Naive B cell (primary cell): ENCODE results near the gene TCERG1. TPM values are rescaled to one million over a fixed set of nuclear protein-coding genes. Genes with fewer than 3 reads are reported as not detected.

Experiments
- ATAC-seq, 2 donors: fragments of 150-1000 bp; cut with Tn5 transposase; 2 replicates each; pipeline ENCODE4 v1.10.0; 2021; ENCODE audit warnings: low read depth in 2 of 2, mild to moderate bottlenecking in 2 of 2, moderate library complexity in 2 of 2
- DNase-seq: peaks from one replicate; pipeline ENCODE4 v3.0.0; 2022
- H3K27ac Mint-ChIP-seq, 6 donors: one replicate each; pipeline ENCODE4 v1.8.0; 2020 to 2022; ENCODE audit warnings: mild to moderate bottlenecking in 6 of 6, mixed read lengths in 6 of 6, moderate library complexity in 5 of 6, inconsistent platforms in 2 of 6
- H3K27me3 Mint-ChIP-seq, 3 donors: one replicate each; pipeline ENCODE4 v1.8.0; 2021 to 2022; ENCODE audit warnings: mixed read lengths in 3 of 3, mild to moderate bottlenecking in 1 of 3
- H3K36me3 Mint-ChIP-seq, 2 donors: one replicate each; pipeline ENCODE4 v1.8.0; 2020 to 2022; ENCODE audit warnings: mixed read lengths in 2 of 2, inconsistent platforms in 1 of 2, mild to moderate bottlenecking in 1 of 2
- H3K4me1 Mint-ChIP-seq, 3 donors: one replicate each; pipeline ENCODE4 v1.8.0; 2020 to 2022; ENCODE audit warnings: mixed read lengths in 3 of 3, inconsistent platforms in 1 of 3, mild to moderate bottlenecking in 1 of 3, moderate library complexity in 1 of 3
- H3K4me3 Mint-ChIP-seq, 8 donors: one replicate each; pipeline ENCODE4 v1.8.0; 2020 to 2022; ENCODE audit warnings: mild to moderate bottlenecking in 8 of 8, mixed read lengths in 8 of 8, moderate library complexity in 8 of 8, inconsistent platforms in 2 of 8
- H3K9me3 Mint-ChIP-seq, 7 donors: one replicate each; pipeline ENCODE4 v1.8.0; 2020 to 2022; ENCODE audit warnings: mixed read lengths in 7 of 7, mild to moderate bottlenecking in 5 of 7, inconsistent platforms in 2 of 7, moderate library complexity in 1 of 7
- polyA plus RNA-seq, 6 donors: library from polyadenylated mRNA; unstranded; fragments of 300-500 nt; fragmentation: Illumina TruSeq; gene quantifications; one replicate each; pipeline ENCODE4 v1.2.3, GENCODE V29; 2021; ENCODE audit warnings: low read depth in 6 of 6

TCERG1 gene
- 10 to 100 TPM; 22.0 to 62.2 (median 44.3) TPM for polyA plus RNA-seq

GRCh38 chr5:146446861-146447733 is at the start of gene TCERG1:
Gene TCERG1 (plus strand): TSS chr5:146447333. CDS start chr5:146447350, 17 bp downstream.
- Mint-ChIP-seq H3K4me3 (peak within 1 kb of the TSS; percentile 93 to 100 (median 98)), H3K27me3 (no peaks in the 10 kb centered on the region), H3K9me3 (no peaks in the 10 kb centered on the region), H3K27ac (peak within 1 kb of the TSS; percentile 97 to 99 (median 98)), H3K36me3 (peaks cover 0 to 7% of the 10 kb centered on the region in 2 donors), H3K4me1 (peaks cover 20 to 43% (median 38%) of the 10 kb centered on the region in 3 donors)
- peak; percentile 86 to 88 for ATAC-seq
- peak; percentile 98 for DNase-seq

GRCh38 chr5:146398826-146399225 is 48.3 kb upstream of the TCERG1 start:
- ATAC-seq = no peak
- H3K36me3 Mint-ChIP-seq = no peaks in the 10 kb centered on the region
- no peak overlapping the region for H3K4me3 Mint-ChIP-seq
- H3K4me1 Mint-ChIP-seq = no peaks in the 10 kb centered on the region
- peaks cover 43 to 64% (median 62%) of the 10 kb centered on the region in 3 donors for H3K27me3 Mint-ChIP-seq
- DNase-seq = no peak
- H3K9me3 Mint-ChIP-seq = peaks cover 0 to 5% (median 0%) of the 10 kb centered on the region in 7 donors
- H3K27ac Mint-ChIP-seq = no peak overlapping the region

- H3K36me3 Mint-ChIP-seq = no peaks in the 10 kb centered on the region
- peaks cover 0 to 5% (median 0%) of the 10 kb centered on the region in 7 donors for H3K9me3 Mint-ChIP-seq
- H3K4me1 Mint-ChIP-seq = no peaks in the 10 kb centered on the region
- DNase-seq = no peak
- H3K4me3 Mint-ChIP-seq = no peak overlapping the region
- H3K27ac Mint-ChIP-seq = no peak overlapping the region
- no peak for ATAC-seq
- H3K27me3 Mint-ChIP-seq = peaks cover 37 to 57% (median 56%) of the 10 kb centered on the region in 3 donors
Measured at GRCh38 chr5:146399481-146399880, 47.7 kb upstream of the TCERG1 start.

GRCh38 chr5:146400201-146400600 is 46.9 kb upstream of the TCERG1 start:
- Mint-ChIP-seq H3K27me3 (peaks cover 37 to 50% (median 50%) of the 10 kb centered on the region in 3 donors), H3K27ac (no peak overlapping the region), H3K4me1 (no peaks in the 10 kb centered on the region), H3K36me3 (no peaks in the 10 kb centered on the region), H3K4me3 (no peak overlapping the region), H3K9me3 (peaks cover 0 to 5% (median 0%) of the 10 kb centered on the region in 7 donors)
- no peak for DNase-seq
- ATAC-seq = no peak

- DNase-seq (no peak), ATAC-seq (no peak)
- H3K9me3 Mint-ChIP-seq = peaks cover 0 to 5% (median 0%) of the 10 kb centered on the region in 7 donors
- peaks cover 37 to 49% (median 45%) of the 10 kb centered on the region in 3 donors for H3K27me3 Mint-ChIP-seq
- H3K27ac Mint-ChIP-seq = no peak overlapping the region
- no peak overlapping the region for H3K4me3 Mint-ChIP-seq
- H3K36me3 Mint-ChIP-seq = no peaks in the 10 kb centered on the region
- H3K4me1 Mint-ChIP-seq = no peaks in the 10 kb centered on the region
Measured at GRCh38 chr5:146401021-146401420, 46.1 kb upstream of the TCERG1 start.

DNA sequence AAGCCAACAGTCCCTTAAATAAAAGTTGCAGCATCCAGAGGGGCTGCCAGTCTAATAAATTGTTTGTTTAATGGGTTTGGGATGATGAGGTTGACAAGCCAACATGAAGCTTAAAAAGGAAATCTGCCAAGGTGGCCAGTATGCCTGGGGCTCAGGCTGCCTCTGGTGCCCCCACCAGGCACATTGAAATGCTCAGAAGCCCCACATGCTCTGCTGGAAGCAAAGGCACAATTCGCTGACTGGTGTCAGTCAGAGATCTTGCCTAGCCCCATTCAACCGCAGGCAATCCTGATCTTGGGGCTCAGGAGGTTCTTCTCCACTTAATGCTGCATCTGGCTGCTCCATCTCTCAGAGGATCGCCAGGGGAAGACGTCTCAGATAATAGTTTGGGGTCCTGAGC is 44.2 kb upstream of the TCERG1 start:
- Mint-ChIP-seq H3K9me3 (peaks cover 0 to 2% (median 0%) of the 10 kb centered on the region in 7 donors), H3K4me1 (no peaks in the 10 kb centered on the region), H3K27me3 (peaks cover 29 to 37% (median 31%) of the 10 kb centered on the region in 3 donors), H3K36me3 (no peaks in the 10 kb centered on the region), H3K4me3 (peak overlapping the region in 1 of 8 donors; percentile 79), H3K27ac (no peak overlapping the region)
- ATAC-seq = no peak
- no peak for DNase-seq

DNA sequence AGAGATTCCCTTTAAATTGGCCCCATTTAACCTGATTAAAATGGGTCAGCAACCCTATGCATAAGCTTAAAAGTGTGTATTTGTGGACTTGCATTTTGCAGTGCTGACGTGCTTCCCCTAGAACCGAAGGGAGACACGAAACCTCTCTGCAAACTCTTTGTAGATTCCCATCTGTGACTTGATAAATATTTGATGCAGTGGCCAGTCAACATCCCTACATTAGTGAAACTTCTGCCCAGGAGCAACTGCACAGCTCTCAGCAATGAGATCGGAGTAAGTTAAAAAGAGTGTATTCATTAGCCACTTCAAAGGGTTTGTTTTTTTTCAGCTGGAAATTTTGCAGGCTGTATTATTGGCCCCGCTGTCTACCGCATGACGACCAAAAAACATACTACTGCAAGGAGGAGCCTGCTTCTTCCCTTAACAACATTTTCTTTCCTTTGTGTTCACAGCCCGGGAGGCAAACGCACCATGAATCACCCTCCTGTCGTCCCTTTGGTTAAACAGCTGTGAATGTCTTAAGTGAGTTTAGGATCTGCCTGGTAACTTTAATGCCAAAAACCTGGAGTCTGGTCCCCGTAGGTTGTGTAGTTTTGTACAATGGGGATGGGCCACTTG is 38.0 kb upstream of the TCERG1 start:
- Mint-ChIP-seq H3K4me3 (no peak overlapping the region), H3K27me3 (peaks cover 0 to 10% (median 7%) of the 10 kb centered on the region in 3 donors), H3K36me3 (no peaks in the 10 kb centered on the region), H3K27ac (no peak overlapping the region), H3K4me1 (no peaks in the 10 kb centered on the region), H3K9me3 (no peaks in the 10 kb centered on the region)
- ATAC-seq (no peak), DNase-seq (no peak)

- peaks cover 0 to 10% (median 7%) of the 10 kb centered on the region in 3 donors for H3K27me3 Mint-ChIP-seq
- no peak overlapping the region for H3K4me3 Mint-ChIP-seq
- ATAC-seq = no peak
- H3K36me3 Mint-ChIP-seq = no peaks in the 10 kb centered on the region
- H3K4me1 Mint-ChIP-seq = no peaks in the 10 kb centered on the region
- DNase-seq = no peak
- H3K9me3 Mint-ChIP-seq = no peaks in the 10 kb centered on the region
- peak overlapping the region in 1 of 6 donors; percentile 23 for H3K27ac Mint-ChIP-seq
Measured at GRCh38 chr5:146410272-146410671, 36.9 kb upstream of the TCERG1 start.

DNA sequence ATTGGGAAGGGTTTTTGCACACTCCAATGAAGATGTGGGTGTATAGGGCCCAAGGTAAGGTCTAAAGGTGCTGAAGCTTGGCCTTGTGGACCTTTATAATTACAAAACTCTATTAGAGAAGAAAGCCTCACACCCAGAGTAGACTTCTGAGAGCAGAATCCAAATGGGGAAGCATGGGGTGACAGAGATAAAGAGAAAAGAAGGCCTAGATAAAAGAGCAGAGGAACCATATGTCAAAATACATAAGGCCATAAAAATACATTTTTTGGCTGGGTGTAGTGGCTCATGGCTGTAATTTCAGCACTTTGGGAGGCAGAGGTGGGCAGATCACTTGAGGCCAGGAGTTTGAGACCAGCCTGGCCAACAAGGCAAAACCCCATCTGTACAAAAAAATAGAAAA is 27.4 kb upstream of the TCERG1 start:
- Mint-ChIP-seq H3K36me3 (no peaks in the 10 kb centered on the region), H3K9me3 (no peaks in the 10 kb centered on the region), H3K4me1 (no peaks in the 10 kb centered on the region), H3K4me3 (no peak overlapping the region), H3K27ac (no peak overlapping the region), H3K27me3 (peaks cover 3 to 22% (median 21%) of the 10 kb centered on the region in 3 donors)
- ATAC-seq (no peak), DNase-seq (no peak)

- H3K4me1 Mint-ChIP-seq = peaks cover 0 to 5% (median 4%) of the 10 kb centered on the region in 3 donors
- H3K27me3 Mint-ChIP-seq = peaks cover 5 to 16% (median 5%) of the 10 kb centered on the region in 3 donors
- no peaks in the 10 kb centered on the region for H3K36me3 Mint-ChIP-seq
- peak overlapping the region in 2 of 6 donors; percentile 19 to 67 for H3K27ac Mint-ChIP-seq
- H3K9me3 Mint-ChIP-seq = no peaks in the 10 kb centered on the region
- ATAC-seq (no peak), DNase-seq (no peak)
- no peak overlapping the region for H3K4me3 Mint-ChIP-seq
Measured at GRCh38 chr5:146425023-146425422, 22.1 kb upstream of the TCERG1 start.

DNA sequence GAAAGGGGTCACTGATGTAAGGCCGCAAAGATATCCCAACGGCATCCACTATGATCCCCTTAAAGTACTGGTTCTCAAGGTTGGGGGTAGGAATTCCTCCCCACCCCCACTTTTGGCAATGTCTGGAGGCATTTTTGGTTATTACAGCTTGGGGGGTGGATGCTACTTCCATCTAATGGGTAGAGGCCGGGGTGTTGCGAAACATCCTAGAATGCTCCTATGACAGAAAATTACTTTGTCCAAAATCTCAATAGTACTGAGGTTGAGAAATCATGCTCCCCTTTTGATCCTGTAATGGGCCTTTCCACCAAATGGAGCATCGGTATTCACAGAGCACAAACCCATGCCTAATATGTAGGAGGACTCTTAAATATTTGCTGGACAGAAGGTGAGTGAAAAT is 20.8 kb upstream of the TCERG1 start:
- Mint-ChIP-seq H3K9me3 (no peaks in the 10 kb centered on the region), H3K36me3 (no peaks in the 10 kb centered on the region), H3K4me3 (no peak overlapping the region), H3K4me1 (peaks cover 0 to 5% (median 4%) of the 10 kb centered on the region in 3 donors), H3K27me3 (peaks cover 5 to 26% (median 8%) of the 10 kb centered on the region in 3 donors), H3K27ac (peak overlapping the region in 1 of 6 donors; percentile 65)
- ATAC-seq = no peak
- no peak for DNase-seq

GRCh38 chr5:146426853-146427618 is 20.1 kb upstream of the TCERG1 start:
- no peak overlapping the region for H3K27ac Mint-ChIP-seq

DNA sequence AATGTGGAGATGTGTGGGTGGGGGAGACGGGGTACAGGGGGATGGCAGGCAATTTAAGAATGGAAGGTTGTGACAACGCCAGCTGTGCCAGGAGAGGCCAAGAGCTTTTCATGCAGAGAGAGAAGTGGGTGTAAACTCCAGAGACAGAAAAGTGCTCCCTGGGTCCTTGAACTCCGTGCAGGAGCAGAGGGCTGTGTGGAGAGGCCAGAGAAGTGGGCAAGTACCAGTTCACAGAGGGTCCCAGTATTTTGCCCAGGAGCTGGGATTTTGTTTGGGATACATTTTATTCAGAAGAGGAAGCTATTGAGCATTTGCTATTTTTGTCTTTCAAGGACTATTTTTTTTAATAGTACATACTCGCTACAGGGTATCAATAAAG is 19.5 kb upstream of the TCERG1 start:
- Mint-ChIP-seq H3K4me3 (no peak overlapping the region), H3K4me1 (peaks cover 0 to 5% (median 4%) of the 10 kb centered on the region in 3 donors), H3K36me3 (no peaks in the 10 kb centered on the region), H3K9me3 (no peaks in the 10 kb centered on the region), H3K27me3 (peaks cover 5 to 29% (median 12%) of the 10 kb centered on the region in 3 donors), H3K27ac (no peak overlapping the region)
- DNase-seq (no peak), ATAC-seq (no peak)

More at GRCh38 chr5:146426853-146427618, 20.1 kb upstream of the TCERG1 start:
- Mint-ChIP-seq H3K4me1 (peaks cover 0 to 5% (median 4%) of the 10 kb centered on the region in 3 donors), H3K27me3 (peaks cover 5 to 29% (median 12%) of the 10 kb centered on the region in 3 donors), H3K4me3 (no peak overlapping the region), H3K9me3 (no peaks in the 10 kb centered on the region), H3K36me3 (no peaks in the 10 kb centered on the region)
- DNase-seq (peak; percentile 27), ATAC-seq (peak in 1 of 2 donors; percentile 55)
